ENCODE data around the gene PLAAT5. TPM values are rescaled to one million over a fixed set of nuclear protein-coding genes. Genes with fewer than 3 reads are reported as not detected.

The PLAAT5 gene
- total RNA-seq, 1 experiment from 2014 or later = 2.3 TPM

DNA sequence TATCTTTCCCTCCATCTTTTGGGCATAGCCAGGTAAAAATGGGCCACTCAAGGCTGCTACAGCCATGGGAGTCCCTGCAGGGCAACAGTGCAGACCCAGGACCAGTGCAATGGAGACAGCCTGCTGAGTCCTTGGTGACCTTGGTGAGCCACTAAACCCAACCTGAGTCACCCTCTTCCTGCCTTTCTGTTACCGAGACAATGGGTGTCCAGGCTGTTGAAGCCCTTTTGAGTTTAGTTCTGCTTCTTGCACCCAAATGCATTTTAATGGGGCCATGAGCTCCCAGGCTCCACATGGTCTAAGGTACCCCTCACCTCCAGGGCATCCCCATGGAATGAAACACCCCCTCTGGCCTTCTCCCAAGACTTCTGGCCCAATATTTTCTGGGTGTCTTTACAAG is 44.8 kb upstream of the PLAAT5 start:
- POLR2A ChIA-PET = no interaction called here
- no peak overlapping the region for H3K4me3 ChIP-seq (ENCODE audit: low read depth, low read length)
- intact Hi-C loops (cut with micrococcal nuclease; ENCODE audit: unreplicated experiment) = no loop called here
- H3K4me1 ChIP-seq = peaks cover 44% of the 10 kb centered on the region
- DNase-seq = no peak
- H3K27me3 ChIP-seq (replicated peaks; ENCODE audit: control insufficient read depth, insufficient read depth, low read length) = no peaks in the 10 kb centered on the region
- CTCF ChIA-PET = no interaction called here
- TF ChIP-seq, protein P1, sequence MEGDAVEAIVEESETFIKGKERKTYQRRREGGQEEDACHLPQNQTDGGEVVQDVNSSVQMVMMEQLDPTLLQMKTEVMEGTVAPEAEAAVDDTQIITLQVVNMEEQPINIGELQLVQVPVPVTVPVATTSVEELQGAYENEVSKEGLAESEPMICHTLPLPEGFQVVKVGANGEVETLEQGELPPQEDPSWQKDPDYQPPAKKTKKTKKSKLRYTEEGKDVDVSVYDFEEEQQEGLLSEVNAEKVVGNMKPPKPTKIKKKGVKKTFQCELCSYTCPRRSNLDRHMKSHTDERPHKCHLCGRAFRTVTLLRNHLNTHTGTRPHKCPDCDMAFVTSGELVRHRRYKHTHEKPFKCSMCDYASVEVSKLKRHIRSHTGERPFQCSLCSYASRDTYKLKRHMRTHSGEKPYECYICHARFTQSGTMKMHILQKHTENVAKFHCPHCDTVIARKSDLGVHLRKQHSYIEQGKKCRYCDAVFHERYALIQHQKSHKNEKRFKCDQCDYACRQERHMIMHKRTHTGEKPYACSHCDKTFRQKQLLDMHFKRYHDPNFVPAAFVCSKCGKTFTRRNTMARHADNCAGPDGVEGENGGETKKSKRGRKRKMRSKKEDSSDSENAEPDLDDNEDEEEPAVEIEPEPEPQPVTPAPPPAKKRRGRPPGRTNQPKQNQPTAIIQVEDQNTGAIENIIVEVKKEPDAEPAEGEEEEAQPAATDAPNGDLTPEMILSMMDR (IDR thresholded peaks at IDR 0.05; ENCODE audit: insufficient read depth in 1 of 2, low read depth in 1 of 2, low read length in 1 of 2, severe bottlenecking in 1 of 2, unreplicated experiment in 1 of 2) = no peak
- BruUV-seq (replicated peaks) = no TSS peak
- no peaks in the 10 kb centered on the region for H3K9me3 ChIP-seq
- Mint-ChIP-seq H3K27ac (ENCODE audit: unreplicated experiment) (no peak overlapping the region), H3K4me3 (ENCODE audit: unreplicated experiment) (no peak overlapping the region), H3K27me3 (ENCODE audit: insufficient read depth, unreplicated experiment) (no peaks in the 10 kb centered on the region), H3K4me1 (ENCODE audit: low read depth, unreplicated experiment) (peaks cover 30% of the 10 kb centered on the region), H3K9me3 (ENCODE audit: unreplicated experiment) (no peaks in the 10 kb centered on the region), H3K36me3 (ENCODE audit: insufficient read depth, unreplicated experiment) (no peaks in the 10 kb centered on the region)
- no peaks in the 10 kb centered on the region for H3K36me3 ChIP-seq (ENCODE audit: control insufficient read depth, insufficient read depth, low read length)

DNA sequence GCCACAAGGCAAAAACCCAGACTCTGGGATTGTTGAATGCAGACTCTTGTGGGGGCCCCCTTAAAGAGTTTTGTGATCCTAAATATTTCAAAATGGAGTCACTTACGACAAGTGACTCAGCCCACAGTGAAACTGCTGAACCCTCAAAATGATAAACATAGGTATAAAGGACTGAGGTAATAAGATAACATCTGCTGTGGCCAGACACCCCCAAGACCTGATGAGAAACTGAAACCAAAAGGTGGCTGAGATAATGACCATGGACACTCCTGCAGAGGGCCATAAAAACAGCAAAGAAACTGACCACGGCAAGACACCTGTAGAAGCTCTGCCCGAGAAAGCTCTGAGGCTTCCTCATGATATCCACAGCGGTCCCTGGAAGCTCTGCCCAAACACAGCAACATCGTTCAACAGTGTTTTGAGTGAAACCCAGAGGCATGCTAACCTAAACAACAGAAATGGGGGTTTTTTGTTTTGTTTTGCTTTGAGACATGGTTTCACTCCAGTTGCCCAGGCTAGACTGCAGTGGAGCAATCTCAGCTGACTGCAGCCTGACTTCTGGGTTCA is 44.0 kb upstream of the PLAAT5 start:
- no peaks in the 10 kb centered on the region for H3K9me3 Mint-ChIP-seq (ENCODE audit: unreplicated experiment)
- Histone ChIP-seq H3K36me3 (ENCODE audit: control insufficient read depth, insufficient read depth, low read length) (no peaks in the 10 kb centered on the region), H3K4me3 (ENCODE audit: low read depth, low read length) (no peak overlapping the region), H3K4me1 (peaks cover 47% of the 10 kb centered on the region), H3K27me3 (replicated peaks; ENCODE audit: control insufficient read depth, insufficient read depth, low read length) (no peaks in the 10 kb centered on the region), H3K9me3 (no peaks in the 10 kb centered on the region)
- no TSS peak for BruUV-seq (replicated peaks)
- H3K4me1 Mint-ChIP-seq (ENCODE audit: low read depth, unreplicated experiment) = peaks cover 35% of the 10 kb centered on the region
- no peak overlapping the region for H3K27ac Mint-ChIP-seq (ENCODE audit: unreplicated experiment)
- H3K27me3 Mint-ChIP-seq (ENCODE audit: insufficient read depth, unreplicated experiment) = no peaks in the 10 kb centered on the region
- TF ChIP-seq, protein P1 (IDR thresholded peaks at IDR 0.05; ENCODE audit: insufficient read depth in 1 of 2, low read depth in 1 of 2, low read length in 1 of 2, severe bottlenecking in 1 of 2, unreplicated experiment in 1 of 2) = no peak
- ChIA-PET CTCF (no interaction called here), POLR2A (no interaction called here)
- no peak overlapping the region for H3K4me3 Mint-ChIP-seq (ENCODE audit: unreplicated experiment)
- intact Hi-C loops (cut with micrococcal nuclease; ENCODE audit: unreplicated experiment) = loop anchor here (5.0 kb wide), 3 partner anchors 32 to 102 kb away; partner anchors contain the start of gene PLAAT5
- H3K36me3 Mint-ChIP-seq (ENCODE audit: insufficient read depth, unreplicated experiment) = no peaks in the 10 kb centered on the region
- DNase-seq = no peak

DNA sequence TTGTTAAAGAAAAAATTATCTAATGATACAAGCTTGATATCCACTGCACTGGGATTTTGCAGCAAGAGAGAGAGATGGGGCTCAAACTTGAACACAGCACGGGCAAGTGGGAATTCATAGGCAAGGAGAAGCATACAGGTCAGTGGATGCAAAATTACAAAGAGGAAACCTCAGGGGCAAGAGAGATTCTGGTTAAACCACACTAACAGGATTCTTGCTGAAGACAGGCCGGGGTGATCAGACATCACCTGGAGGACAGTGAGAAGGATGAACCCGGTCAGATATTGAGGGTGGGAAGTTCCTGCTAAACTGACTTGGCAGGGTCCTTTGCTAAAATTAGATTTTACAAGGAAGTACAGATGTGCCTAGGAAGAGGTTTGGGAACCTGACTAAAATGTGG is 43.1 kb upstream of the PLAAT5 start:
- H3K9me3 Mint-ChIP-seq (ENCODE audit: unreplicated experiment) = no peaks in the 10 kb centered on the region
- ChIA-PET POLR2A (no interaction called here), CTCF (no interaction called here)
- H3K4me1 ChIP-seq = peaks cover 55% of the 10 kb centered on the region
- DNase-seq = no peak
- H3K27me3 ChIP-seq (replicated peaks; ENCODE audit: control insufficient read depth, insufficient read depth, low read length) = no peaks in the 10 kb centered on the region
- H3K4me3 Mint-ChIP-seq (ENCODE audit: unreplicated experiment) = no peak overlapping the region
- H3K27me3 Mint-ChIP-seq (ENCODE audit: insufficient read depth, unreplicated experiment) = no peaks in the 10 kb centered on the region
- peaks cover 44% of the 10 kb centered on the region for H3K4me1 Mint-ChIP-seq (ENCODE audit: low read depth, unreplicated experiment)
- no peaks in the 10 kb centered on the region for H3K9me3 ChIP-seq
- no peak overlapping the region for H3K4me3 ChIP-seq (ENCODE audit: low read depth, low read length)
- peak overlapping the region; percentile 5 for H3K27ac Mint-ChIP-seq (ENCODE audit: unreplicated experiment)
- TF ChIP-seq, protein P1 (IDR thresholded peaks at IDR 0.05; ENCODE audit: insufficient read depth in 1 of 2, low read depth in 1 of 2, low read length in 1 of 2, severe bottlenecking in 1 of 2, unreplicated experiment in 1 of 2) = no peak
- no peaks in the 10 kb centered on the region for H3K36me3 ChIP-seq (ENCODE audit: control insufficient read depth, insufficient read depth, low read length)
- no peaks in the 10 kb centered on the region for H3K36me3 Mint-ChIP-seq (ENCODE audit: insufficient read depth, unreplicated experiment)
- no TSS peak for BruUV-seq (replicated peaks)
- intact Hi-C loops (cut with micrococcal nuclease; ENCODE audit: unreplicated experiment) = loop anchor here (5.0 kb wide), 3 partner anchors 33 to 103 kb away; partner anchors contain the start of gene PLAAT5
